H9 (cell line): ENCODE data around the gene CALCR. TPM values are rescaled to one million over a fixed set of nuclear protein-coding genes. Genes with fewer than 3 reads are reported as not detected.

Experiments
- DNase-seq: peaks from one replicate; pipeline ENCODE4 v3.0.0-alpha.2; 2017
- H2AFZ ChIP-seq: one replicate; pipeline ENCODE4 v1.6.1; 2013; ENCODE audit warnings: mild to moderate bottlenecking, low read length, control low read depth, moderate library complexity
- H2AK5ac ChIP-seq: 2 replicates; pipeline ENCODE4 v1.6.1; 2013; ENCODE audit warnings: low read length, control low read depth, mixed read lengths; ENCODE audit not compliant: insufficient read length
- H2BK120ac ChIP-seq: one replicate; pipeline ENCODE4 v1.6.1; 2013; ENCODE audit warnings: low read depth, mild to moderate bottlenecking, low read length, control low read depth, inconsistent platforms; ENCODE audit not compliant: poor library complexity, severe bottlenecking
- H2BK12ac ChIP-seq: 2 replicates; pipeline ENCODE4 v1.6.1; 2013; ENCODE audit warnings: low read length, control low read depth, mixed read lengths, low read depth; ENCODE audit not compliant: insufficient read length
- H2BK15ac ChIP-seq: 2 replicates; pipeline ENCODE4 v1.6.1; 2013; ENCODE audit warnings: low read depth, low read length, control low read depth
- H2BK20ac ChIP-seq: one replicate; pipeline ENCODE4 v1.6.1; 2013; ENCODE audit warnings: low read depth, mild to moderate bottlenecking, low read length, control low read depth, inconsistent platforms; ENCODE audit not compliant: poor library complexity, severe bottlenecking
- H2BK5ac ChIP-seq: 2 replicates; pipeline ENCODE4 v1.6.1; 2013; ENCODE audit warnings: low read length, control low read depth, mixed read lengths; ENCODE audit not compliant: insufficient read length
- H3K14ac ChIP-seq: 2 replicates; pipeline ENCODE4 v1.6.1; 2013; ENCODE audit warnings: low read length, control low read depth; ENCODE audit not compliant: insufficient read depth
- H3K18ac ChIP-seq: 2 replicates; pipeline ENCODE4 v1.6.1; 2013; ENCODE audit warnings: low read depth, mild to moderate bottlenecking, mixed read lengths, low read length, control low read depth; ENCODE audit not compliant: insufficient read length
- H3K23ac ChIP-seq: 2 replicates; pipeline ENCODE4 v1.6.1; 2013; ENCODE audit warnings: low read length, control low read depth, mixed read lengths, low read depth; ENCODE audit not compliant: insufficient read length
- H3K23me2 ChIP-seq: 2 replicates; pipeline ENCODE4 v1.6.1; 2013; ENCODE audit warnings: low read depth, mild to moderate bottlenecking, mixed read lengths, low read length, control low read depth; ENCODE audit not compliant: insufficient read length, poor library complexity, severe bottlenecking
- H3K27ac ChIP-seq: 2 replicates; pipeline ENCODE4 v1.5.1; 2013; ENCODE audit warnings: low read length, control low read depth, mixed read lengths, low read depth; ENCODE audit not compliant: insufficient read length
- H3K27me3 ChIP-seq: 2 replicates; pipeline ENCODE4 v1.6.1; 2013; ENCODE audit warnings: low read length, control low read depth, inconsistent platforms; ENCODE audit not compliant: insufficient read depth
- H3K4ac ChIP-seq: 2 replicates; pipeline ENCODE4 v1.6.1; 2013; ENCODE audit warnings: low read depth, mild to moderate bottlenecking, control low read depth, inconsistent platforms, low read length, moderate library complexity
- H3K4me1 ChIP-seq: 2 replicates; pipeline ENCODE4 v1.6.1; 2013; ENCODE audit warnings: low read length, control low read depth, inconsistent platforms; ENCODE audit not compliant: insufficient read depth
- H3K4me2 ChIP-seq: 2 replicates; pipeline ENCODE4 v1.6.1; 2013; ENCODE audit warnings: low read length, control low read depth, mixed read lengths; ENCODE audit not compliant: insufficient read length, insufficient read depth
- H3K56ac ChIP-seq: 2 replicates; pipeline ENCODE4 v1.6.1; 2013; ENCODE audit warnings: low read depth, mild to moderate bottlenecking, mixed read lengths, low read length, control low read depth; ENCODE audit not compliant: insufficient read length
- H3K79me1 ChIP-seq: 2 replicates; pipeline ENCODE4 v1.6.1; 2013; ENCODE audit warnings: low read depth, mild to moderate bottlenecking, moderate library complexity, low read length, control low read depth, inconsistent platforms; ENCODE audit not compliant: insufficient read depth, poor library complexity, severe bottlenecking
- H3K79me2 ChIP-seq: 2 replicates; pipeline ENCODE4 v1.6.1; 2013; ENCODE audit warnings: low read length, control low read depth, inconsistent platforms; ENCODE audit not compliant: insufficient read depth
- H3K9ac ChIP-seq: 2 replicates; pipeline ENCODE4 v1.6.1; 2013; ENCODE audit warnings: low read length, control low read depth, mixed read lengths; ENCODE audit not compliant: insufficient read length; ENCODE audit errors: extremely low read depth
- H3K9me3 ChIP-seq: one replicate; pipeline ENCODE4 v1.6.1; 2013; ENCODE audit warnings: low read depth, low read length, inconsistent platforms; ENCODE audit not compliant: control insufficient read depth
- H3T11ph ChIP-seq: one replicate; pipeline ENCODE4 v1.6.1; 2013; ENCODE audit warnings: mild to moderate bottlenecking, low read length, control low read depth, inconsistent platforms
- H4K20me1 ChIP-seq: one replicate; pipeline ENCODE4 v1.6.1; 2013; ENCODE audit not compliant: control insufficient read depth, insufficient read length, insufficient read depth
- H4K5ac ChIP-seq: 2 replicates; pipeline ENCODE4 v1.6.1; 2013; ENCODE audit warnings: low read depth, mild to moderate bottlenecking, mixed read lengths, low read length, control low read depth; ENCODE audit not compliant: insufficient read length
- H4K8ac ChIP-seq: replicated peaks from 2 replicates; pipeline ENCODE4 v1.6.1; 2013; ENCODE audit warnings: low read length, control low read depth, mixed read lengths, low read depth; ENCODE audit not compliant: insufficient read length
- H4K91ac ChIP-seq: 2 replicates; pipeline ENCODE4 v1.6.1; 2013; ENCODE audit warnings: low read depth, mild to moderate bottlenecking, moderate library complexity, mixed read lengths, low read length, control low read depth; ENCODE audit not compliant: insufficient read length
- H3K27ac Mint-ChIP-seq, 3 experiments: 2 replicates in 2 of 3; 3 replicates in 1 of 3; pipeline ENCODE4 v1.8.0; 2020 to 2021; ENCODE audit warnings: mixed read lengths in 3 of 3, mild to moderate bottlenecking in 1 of 3, moderate library complexity in 1 of 3
- H3K27me3 Mint-ChIP-seq: 2 replicates; pipeline ENCODE4 v1.8.0; 2021; ENCODE audit warnings: low read depth, mild to moderate bottlenecking, moderate library complexity, mixed read lengths
- H3K36me3 Mint-ChIP-seq, 3 experiments: 2 replicates in 2 of 3; 3 replicates in 1 of 3; pipeline ENCODE4 v1.8.0; 2020 to 2021; ENCODE audit warnings: low read depth in 3 of 3, mixed read lengths in 3 of 3; ENCODE audit not compliant: insufficient read depth in 1 of 3
- H3K4me1 Mint-ChIP-seq, 2 experiments: 2 replicates each; pipeline ENCODE4 v1.8.0; 2020; ENCODE audit warnings: mixed read lengths in 2 of 2
- H3K4me3 Mint-ChIP-seq, 2 experiments: 2 replicates in 1 of 2; 3 replicates in 1 of 2; pipeline ENCODE4 v1.8.0; 2020 to 2021; ENCODE audit warnings: mild to moderate bottlenecking in 2 of 2, mixed read lengths in 2 of 2, moderate library complexity in 1 of 2
- H3K9me3 Mint-ChIP-seq, 2 experiments: 2 replicates in 1 of 2; 3 replicates in 1 of 2; pipeline ENCODE4 v1.8.0; 2020; ENCODE audit warnings: mild to moderate bottlenecking in 2 of 2, mixed read lengths in 2 of 2, moderate library complexity in 1 of 2
- CTCF ChIP-seq: fragments of 200-600 bp; sonication (generic); conservative IDR thresholded peaks from 3 replicates; pipeline ENCODE4 v1.8.0; 2021; ENCODE audit warnings: antibody characterized with exemption, mild to moderate bottlenecking
- WGBS: extraction: QIAGEN DNeasy Blood & Tissue Kit; methylation state at CpG from one replicate; pipeline ENCODE4 v1.1.7; 2013; ENCODE audit warnings: missing lambda C conversion rate, low lambda C conversion rate, mixed read lengths; ENCODE audit not compliant: insufficient read length; ENCODE audit errors: extremely low coverage; 5-methylcytosine and 5-hydroxymethylcytosine counted together
- total RNA-seq: library from RNA; stranded (reverse); gene quantifications from 2 replicates; pipeline ENCODE4 v1.2.1, GENCODE V29; 2021

The CALCR gene
- total RNA-seq, 1 experiment from 2014 or later: 0.52 TPM

GRCh38 chr7:93563584-93563983 is 10.9 kb downstream of the CALCR start:
- H4K91ac ChIP-seq: no peak overlapping the region
- Mint-ChIP-seq H3K9me3 (no peaks in the 10 kb centered on the region), H3K4me1 (peaks cover 7 to 11% of the 10 kb centered on the region in 2 experiments), H3K27me3 (peaks cover 1% of the 10 kb centered on the region), H3K36me3 (no peaks in the 10 kb centered on the region), H3K4me3 (no peak overlapping the region), H3K27ac (no peak overlapping the region)
- no peak overlapping the region for H3K4ac ChIP-seq
- H2BK5ac ChIP-seq: no peak overlapping the region
- no peaks in the 10 kb centered on the region; the same call in 1 of the 2 replicates for H3K4me1 ChIP-seq
- no peak overlapping the region for H3K18ac ChIP-seq
- H3K56ac ChIP-seq: no peak overlapping the region
- no peak overlapping the region for H2AFZ ChIP-seq
- H2BK120ac ChIP-seq: no peak overlapping the region
- H2BK15ac ChIP-seq: no peak overlapping the region
- no peak overlapping the region for H3K23ac ChIP-seq
- H3K27me3 ChIP-seq: no peaks in the 10 kb centered on the region
- no peak overlapping the region for H3K14ac ChIP-seq
- no peaks in the 10 kb centered on the region for H3K79me2 ChIP-seq
- H3K27ac ChIP-seq: no peak overlapping the region
- WGBS: no CpG with 5 or more reads among the region's 6 CpGs
- no peak for TF ChIP-seq CTCF
- no peak overlapping the region for H2BK12ac ChIP-seq
- no peaks in the 10 kb centered on the region for H3K9me3 ChIP-seq
- no peak overlapping the region for H3K4me2 ChIP-seq
- no peak overlapping the region for H2AK5ac ChIP-seq
- H3K23me2 ChIP-seq: no peaks in the 10 kb centered on the region
- no peaks in the 10 kb centered on the region for H4K20me1 ChIP-seq
- no peak overlapping the region for H4K5ac ChIP-seq
- DNase-seq: no peak
- no peaks in the 10 kb centered on the region for H3K79me1 ChIP-seq
- no peak overlapping the region for H3K9ac ChIP-seq
- H4K8ac ChIP-seq: no peak overlapping the region
- H3T11ph ChIP-seq: no peak overlapping the region
- H2BK20ac ChIP-seq: no peak overlapping the region
